Activated CD8-positive, alpha-beta T cell treated with anti-CD3 and anti-CD28 coated beads for 36 hours (primary cell): ENCODE measurements around the gene PSMB3. TPM values are rescaled to one million over a fixed set of nuclear protein-coding genes. Genes with fewer than 3 reads are reported as not detected.
A peak's percentile ranks its signal among the peaks of the same experiment; 100 is the strongest.

Experiments
- ATAC-seq: fragments of 200-7000 bp; cut with Tn5 transposase; one replicate; pipeline ENCODE4 v1.10.0; 2021; ENCODE audit warnings: mild to moderate bottlenecking, moderate library complexity
- CTCF ChIA-PET: fragments of 350-600 bp; sonication (Branson Sonifier 250); formaldehyde crosslinking; loops from one replicate; lab custom pipeline; 2021; ENCODE audit warnings: antibody characterized with exemption; lab: Charles Lee
- POLR2A ChIA-PET: fragments of 350-600 bp; sonication (Branson Sonifier 250); formaldehyde crosslinking; loops from one replicate; lab custom pipeline; 2021; ENCODE audit warnings: antibody characterized with exemption; lab: Charles Lee
- DNase-seq: peaks from one replicate; pipeline ENCODE4 v3.0.0-alpha.2; 2020
- H3K27ac Mint-ChIP-seq: one replicate; pipeline ENCODE4 v1.8.0; 2021; ENCODE audit warnings: mild to moderate bottlenecking, mixed read lengths
- H3K27me3 Mint-ChIP-seq: one replicate; pipeline ENCODE4 v1.8.0; 2021; ENCODE audit warnings: mixed read lengths
- H3K36me3 Mint-ChIP-seq: one replicate; pipeline ENCODE4 v1.8.0; 2021; ENCODE audit warnings: low read depth, mixed read lengths
- H3K4me1 Mint-ChIP-seq: one replicate; pipeline ENCODE4 v1.8.0; 2021; ENCODE audit warnings: low read depth, mixed read lengths
- H3K4me3 Mint-ChIP-seq: one replicate; pipeline ENCODE4 v1.8.0; 2021; ENCODE audit warnings: mild to moderate bottlenecking, moderate library complexity, mixed read lengths
- H3K9me3 Mint-ChIP-seq: one replicate; pipeline ENCODE4 v1.8.0; 2021; ENCODE audit warnings: mixed read lengths
- CTCF ChIP-seq: fragments of 200-600 bp; IDR thresholded peaks from one replicate; pipeline ENCODE4 v1.8.0; 2022; ENCODE audit warnings: antibody characterized with exemption, mild to moderate bottlenecking
- intact Hi-C: fragments of 100-400 bp; cut with micrococcal nuclease; formaldehyde crosslinking; loops from one replicate; pipeline ENCODE4 v1.10.0; 2022
- total RNA-seq, 2 experiments: library from RNA; stranded (reverse); gene quantifications; one replicate each; pipeline ENCODE4 v1.2.3, GENCODE V29; 2021

Gene PSMB3
- total RNA-seq, 2 experiments from 2014 or later = 275 to 279 TPM

- peak; percentile 25 for ATAC-seq
- Mint-ChIP-seq H3K9me3 (no peaks in the 10 kb centered on the region), H3K36me3 (peaks cover 28% of the 10 kb centered on the region), H3K4me1 (peaks cover 41% of the 10 kb centered on the region), H3K4me3 (peak overlapping the region; percentile 91), H3K27me3 (peaks cover 27% of the 10 kb centered on the region), H3K27ac (peak overlapping the region; percentile 96)
- ChIA-PET POLR2A (interaction anchor here (0.7 to 2.3 kb wide), 20 partner anchors 9 to 402 kb away, joined by 3 to 12 read pairs (median 4); partner anchors contain the start of genes CWC25, LASP1, MLLT6 and RPL23), CTCF (interaction anchor here (0.9 to 2.4 kb wide), 7 partner anchors 18 to 194 kb away, joined by 3 to 8 read pairs (median 4); partner anchors contain the start of gene EPOP)
- TF ChIP-seq CTCF = no peak
- peak; percentile 88 for DNase-seq
- intact Hi-C loops = no loop called here
Observed at GRCh38 chr17:38751808-38752307, 683 bp upstream of the PSMB3 start.

- DNase-seq (no peak), ATAC-seq (no peak)
- peak overlapping the region; percentile 91 for H3K4me3 Mint-ChIP-seq
- peaks cover 23% of the 10 kb centered on the region for H3K27me3 Mint-ChIP-seq
- TF ChIP-seq CTCF = no peak
- H3K9me3 Mint-ChIP-seq = no peaks in the 10 kb centered on the region
- intact Hi-C loops = no loop called here
- H3K27ac Mint-ChIP-seq = peak overlapping the region; percentile 96
- peaks cover 39% of the 10 kb centered on the region for H3K4me1 Mint-ChIP-seq
- ChIA-PET CTCF (interaction anchor here (1.1 kb wide), 1 partner anchor 19 kb away, joined by 4 read pairs; no protein-coding TSS in a partner anchor), POLR2A (interaction anchor here (1.0 to 1.3 kb wide), 3 partner anchors 9 to 18 kb away, joined by 3 to 4 read pairs (median 3); no protein-coding TSS in a partner anchor)
- peaks cover 31% of the 10 kb centered on the region for H3K36me3 Mint-ChIP-seq
Observed at GRCh38 chr17:38753071-38753506, 548 bp downstream of the PSMB3 start.

- POLR2A ChIA-PET = interaction anchor here (1.0 to 1.5 kb wide), 2 partner anchors 13 to 48 kb away, joined by 3 to 4 read pairs; no protein-coding TSS in a partner anchor
- H3K36me3 Mint-ChIP-seq = peaks cover 49% of the 10 kb centered on the region
- peak; percentile 84 for ATAC-seq
Observed at GRCh38 chr17:38761612-38762011, 9.1 kb downstream of the PSMB3 start.

GRCh38 chr17:38762231-38762630 lies 9.7 kb downstream of the PSMB3 start:
- Mint-ChIP-seq H3K4me1 (peaks cover 7% of the 10 kb centered on the region), H3K36me3 (peaks cover 53% of the 10 kb centered on the region), H3K9me3 (no peaks in the 10 kb centered on the region), H3K27ac (peak overlapping the region; percentile 49), H3K4me3 (no peak overlapping the region), H3K27me3 (no peaks in the 10 kb centered on the region)
- ChIA-PET POLR2A (interaction anchor here (1.0 to 1.1 kb wide), 2 partner anchors 9 to 48 kb away, joined by 3 to 4 read pairs; partner anchors contain the start of gene PSMB3), CTCF (interaction anchor here (0.6 to 2.1 kb wide), 9 partner anchors 12 to 412 kb away, joined by 3 to 5 read pairs (median 3); no protein-coding TSS in a partner anchor)
- DNase-seq = no peak
- TF ChIP-seq CTCF = no peak
- intact Hi-C loops = no loop called here
- ATAC-seq = no peak

More at GRCh38 chr17:38761612-38762011, 9.1 kb downstream of the PSMB3 start:
- Mint-ChIP-seq H3K9me3 (no peaks in the 10 kb centered on the region), H3K4me1 (peaks cover 7% of the 10 kb centered on the region), H3K4me3 (no peak overlapping the region), H3K27ac (no peak overlapping the region), H3K27me3 (no peaks in the 10 kb centered on the region)
- no peak for TF ChIP-seq CTCF
- intact Hi-C loops = no loop called here
- CTCF ChIA-PET = interaction anchor here (0.6 to 2.1 kb wide), 8 partner anchors 12 to 413 kb away, joined by 3 to 5 read pairs (median 3); no protein-coding TSS in a partner anchor
- peak; percentile 69 for DNase-seq

- TF ChIP-seq CTCF = no peak
- CTCF ChIA-PET = no interaction called here
- no peaks in the 10 kb centered on the region for H3K27me3 Mint-ChIP-seq
- POLR2A ChIA-PET = interaction anchor here (0.6 kb wide), 1 partner anchor 167 kb away, joined by 3 read pairs; no protein-coding TSS in a partner anchor
- H3K4me1 Mint-ChIP-seq = peaks cover 4% of the 10 kb centered on the region
- intact Hi-C loops = no loop called here
- no peak overlapping the region for H3K27ac Mint-ChIP-seq
- DNase-seq (no peak), ATAC-seq (no peak)
- H3K36me3 Mint-ChIP-seq = peaks cover 44% of the 10 kb centered on the region
- H3K4me3 Mint-ChIP-seq = no peak overlapping the region
- no peaks in the 10 kb centered on the region for H3K9me3 Mint-ChIP-seq
Observed at GRCh38 chr17:38766341-38766740, 13.8 kb downstream of the PSMB3 start.
